Renal pelvis (tissue), 4 donors: ENCODE data around the gene PWP1. TPM values are rescaled to one million over a fixed set of nuclear protein-coding genes. Genes with fewer than 3 reads are reported as not detected.

Source experiments
- DNase-seq: peaks from one replicate; pipeline ENCODE4 v3.0.0-alpha.2; 2013
- polyA plus RNA-seq, 3 donors: library from polyadenylated mRNA; unstranded; fragments of 120-200 nt; gene quantifications; one replicate each; pipeline ENCODE4 v1.2.1, GENCODE V29; 2013; ENCODE audit not compliant: insufficient read length in 3 of 3

PWP1 gene
- polyA plus RNA-seq, 3 donors: 50.7 to 57.4 (median 51.9) TPM

DNA sequence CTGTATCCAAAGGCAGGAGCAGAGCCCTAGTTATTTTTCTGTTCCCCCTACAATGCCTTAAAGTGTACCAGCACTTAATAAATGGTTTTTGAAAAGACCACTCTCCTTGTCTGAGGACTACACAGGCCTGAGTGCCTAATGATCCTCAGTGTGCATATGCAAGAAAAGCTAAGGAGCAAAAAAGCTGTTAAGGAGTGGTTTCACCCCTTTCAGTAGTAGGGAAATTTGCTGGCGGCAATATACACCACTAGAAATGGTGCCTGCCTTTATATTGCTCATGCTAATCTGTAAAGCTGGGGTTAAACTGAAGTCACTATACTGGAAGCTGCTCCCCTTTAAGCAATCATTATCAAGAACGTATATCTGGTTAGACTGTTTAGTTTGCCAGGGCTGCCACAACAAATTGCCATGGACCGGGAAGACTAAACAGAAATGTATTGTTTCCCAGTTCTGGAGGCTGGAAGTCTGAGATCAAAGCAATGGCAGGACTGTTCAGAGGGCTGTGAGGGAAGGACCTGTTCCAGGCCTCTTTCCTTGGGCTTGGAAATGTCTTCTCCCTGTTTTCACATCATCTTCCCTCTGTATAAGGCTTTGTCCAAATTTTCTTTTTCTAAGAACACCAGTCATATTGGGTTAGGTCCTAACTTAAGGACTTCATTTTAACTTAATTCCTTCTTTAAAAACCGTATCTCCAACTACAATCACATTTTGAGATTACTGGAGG lies 45.2 kb downstream of the PWP1 start:
- no peak for DNase-seq

DNA sequence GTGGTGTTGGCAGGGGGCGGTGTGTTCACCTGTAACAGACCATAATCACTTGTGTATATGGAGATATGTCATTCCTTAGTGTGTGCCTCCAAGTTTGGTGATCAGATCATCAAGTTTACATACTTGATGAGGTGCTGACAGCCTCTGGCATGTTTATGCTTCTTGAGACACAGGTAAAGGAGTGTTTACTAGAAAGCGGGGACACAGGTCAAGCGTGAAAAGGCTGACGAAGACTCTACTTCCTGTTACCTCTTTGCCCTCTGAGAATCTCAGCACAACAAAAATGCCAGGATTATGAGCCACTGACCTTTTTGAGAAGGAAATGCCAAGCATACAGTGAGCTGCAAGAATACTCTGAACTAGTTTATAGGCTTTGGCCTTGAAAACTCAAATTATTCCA lies 45.8 kb downstream of the PWP1 start:
- DNase-seq: no peak

DNA sequence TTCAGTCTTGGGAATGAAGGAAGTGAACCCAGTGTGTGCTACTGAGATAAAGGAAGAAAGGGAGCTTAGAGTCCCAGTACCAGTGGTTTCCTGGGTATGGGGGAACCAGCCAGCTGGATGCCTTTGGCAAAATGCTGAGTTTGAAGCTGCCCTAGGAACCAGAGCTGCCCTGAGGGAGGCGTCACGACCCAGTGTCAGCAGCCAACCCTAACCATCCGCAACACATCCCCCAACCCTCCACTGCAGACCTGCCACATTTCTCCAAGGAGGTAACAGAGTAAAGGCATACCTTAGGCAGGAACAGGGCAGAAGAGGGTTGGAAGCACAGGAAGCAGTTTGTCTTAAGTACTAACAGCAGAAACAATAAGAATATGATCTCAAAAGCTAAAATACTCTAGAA lies 46.8 kb downstream of the PWP1 start:
- no peak for DNase-seq

DNA sequence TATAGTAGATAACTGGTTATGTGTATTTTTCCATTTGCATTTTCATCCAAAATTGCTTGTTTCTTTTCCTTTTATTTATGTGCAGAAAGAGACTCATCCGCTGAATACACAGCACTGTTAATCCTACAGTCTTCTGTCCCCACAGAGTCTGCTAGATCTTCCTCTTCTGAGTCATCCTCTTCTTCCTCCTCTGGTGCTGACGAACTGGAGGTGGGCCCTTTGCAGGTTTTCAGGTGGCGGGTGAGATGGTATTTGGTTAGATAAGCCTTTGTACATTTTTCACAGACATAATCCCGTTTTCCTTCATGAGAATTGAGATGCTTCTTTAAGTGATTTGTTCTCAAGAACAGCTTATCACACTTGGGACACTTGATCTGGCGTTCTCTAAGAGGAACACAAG lies 48.5 kb downstream of the PWP1 start:
- no peak for DNase-seq

DNA sequence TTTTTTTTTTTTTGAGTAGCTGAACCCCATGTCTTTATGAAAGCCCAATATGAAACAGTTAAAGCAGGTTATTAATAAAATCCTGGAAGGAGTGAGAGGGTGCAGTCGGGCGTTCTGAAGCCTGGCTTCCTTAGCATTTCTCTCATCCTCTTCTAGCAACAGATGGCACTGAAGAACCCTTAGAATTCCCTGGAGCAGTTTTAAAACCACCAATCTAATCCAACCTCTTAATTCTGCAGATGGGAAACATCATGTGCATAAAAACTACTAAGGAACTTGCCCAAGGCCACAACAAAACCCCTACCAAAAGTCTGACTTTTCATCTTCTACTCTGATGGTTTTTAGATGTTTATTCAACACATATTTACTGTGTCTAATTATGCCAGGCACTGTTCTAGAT lies 50.2 kb downstream of the PWP1 start:
- DNase-seq: no peak

DNA sequence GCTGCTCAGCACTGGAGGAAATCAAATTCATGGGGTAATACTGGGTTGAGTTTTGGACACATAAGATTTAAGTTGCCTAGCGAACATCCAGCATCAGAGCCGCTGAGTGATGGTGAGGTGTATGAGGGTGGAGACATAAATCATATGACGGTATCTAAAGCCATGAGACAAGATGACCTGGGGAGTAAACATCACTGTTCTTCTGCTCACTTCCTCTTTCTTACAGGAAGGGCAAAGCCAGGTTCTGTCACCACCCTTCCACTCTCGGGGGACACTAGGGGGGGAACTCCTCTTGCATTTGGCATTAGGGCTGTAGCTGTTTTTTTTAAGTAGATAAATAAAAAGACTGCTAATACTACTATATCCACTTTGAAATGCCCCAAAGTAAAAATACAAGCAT lies 51.3 kb downstream of the PWP1 start:
- no peak for DNase-seq

DNA sequence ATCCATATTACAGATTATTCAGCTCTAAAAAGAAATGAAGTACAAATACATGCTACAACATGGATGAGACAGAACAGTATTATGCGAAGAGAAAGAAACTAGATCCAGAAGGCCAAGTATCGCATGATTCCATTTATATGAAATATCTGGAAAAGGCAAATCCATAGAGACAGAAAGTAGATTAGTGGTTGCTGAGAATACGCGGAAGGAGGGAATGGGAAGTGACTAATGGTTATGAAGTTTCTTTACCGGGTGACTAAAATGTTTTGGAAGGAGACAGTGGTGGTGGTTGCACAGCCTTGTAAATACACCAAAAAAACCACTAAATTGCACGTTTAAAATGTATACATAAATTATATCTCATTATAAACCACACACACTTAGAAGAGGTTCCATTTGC lies 62.9 kb downstream of the PWP1 start:
- DNase-seq: no peak

DNA sequence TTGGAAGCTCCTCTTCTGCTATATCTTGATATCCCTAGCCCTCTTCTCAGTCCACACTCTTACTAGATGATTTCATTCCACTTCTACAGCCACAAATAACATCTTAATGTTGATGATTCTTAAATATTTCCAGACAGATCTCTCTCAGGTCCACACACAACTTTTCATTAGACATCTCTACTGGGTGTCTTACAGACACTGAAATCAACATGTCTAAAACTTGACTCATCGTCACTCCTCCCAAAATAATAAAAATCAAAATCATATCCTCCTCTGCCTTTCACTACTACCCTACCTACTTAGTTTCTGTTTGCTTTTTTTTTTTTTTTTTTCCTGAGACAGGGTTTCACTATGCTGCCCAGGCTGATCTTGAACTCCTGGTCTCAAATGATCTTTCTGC lies 63.5 kb downstream of the PWP1 start:
- DNase-seq: no peak

DNA sequence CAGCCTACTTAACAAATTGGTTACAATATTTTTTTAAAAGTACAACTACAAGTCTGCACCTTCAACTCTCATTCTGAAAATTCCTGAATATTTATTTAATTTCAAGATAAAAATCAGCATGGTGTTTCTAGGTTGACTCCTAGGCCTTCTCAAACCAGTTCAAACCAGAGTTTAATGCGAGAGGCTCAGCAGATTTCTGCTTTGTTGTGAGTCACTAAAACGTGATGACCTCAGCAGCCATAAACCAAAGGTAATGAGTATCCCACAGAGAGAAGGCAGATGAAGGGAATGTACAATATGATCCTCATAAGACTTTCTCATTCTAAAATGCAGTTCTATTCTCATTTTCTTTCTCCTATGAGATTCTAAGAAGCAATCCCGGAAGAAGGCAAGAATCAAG lies 73.8 kb downstream of the PWP1 start:
- DNase-seq: peak; percentile 67

DNA sequence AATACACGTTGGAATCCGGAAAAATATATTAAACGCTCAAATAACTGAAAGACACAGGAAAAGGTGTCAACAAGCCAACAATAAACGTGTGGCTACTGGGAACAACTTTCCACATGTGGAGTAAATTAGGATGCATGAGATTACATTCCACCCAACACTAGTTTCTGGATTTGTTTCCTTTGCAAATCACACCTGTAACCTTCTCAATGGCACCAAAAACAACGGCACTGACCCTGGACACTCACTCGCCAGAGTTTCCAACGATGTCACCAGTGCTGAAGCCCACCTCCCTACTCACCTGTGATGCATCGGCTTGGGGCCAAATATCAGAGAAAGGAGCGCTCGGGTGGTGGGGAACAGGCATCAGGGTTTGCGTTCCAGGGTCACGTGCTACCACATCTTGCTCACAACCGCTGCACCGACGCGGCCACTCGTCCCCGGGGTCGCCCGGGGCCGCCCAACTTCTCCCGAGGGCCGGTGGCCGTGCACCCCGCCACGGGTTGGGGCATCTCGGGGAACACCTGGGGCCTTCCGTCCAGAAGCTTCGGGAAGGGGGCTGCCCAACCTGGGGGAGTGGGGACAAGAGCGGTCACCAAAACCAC lies 74.7 kb downstream of the PWP1 start:
- no peak for DNase-seq

DNA sequence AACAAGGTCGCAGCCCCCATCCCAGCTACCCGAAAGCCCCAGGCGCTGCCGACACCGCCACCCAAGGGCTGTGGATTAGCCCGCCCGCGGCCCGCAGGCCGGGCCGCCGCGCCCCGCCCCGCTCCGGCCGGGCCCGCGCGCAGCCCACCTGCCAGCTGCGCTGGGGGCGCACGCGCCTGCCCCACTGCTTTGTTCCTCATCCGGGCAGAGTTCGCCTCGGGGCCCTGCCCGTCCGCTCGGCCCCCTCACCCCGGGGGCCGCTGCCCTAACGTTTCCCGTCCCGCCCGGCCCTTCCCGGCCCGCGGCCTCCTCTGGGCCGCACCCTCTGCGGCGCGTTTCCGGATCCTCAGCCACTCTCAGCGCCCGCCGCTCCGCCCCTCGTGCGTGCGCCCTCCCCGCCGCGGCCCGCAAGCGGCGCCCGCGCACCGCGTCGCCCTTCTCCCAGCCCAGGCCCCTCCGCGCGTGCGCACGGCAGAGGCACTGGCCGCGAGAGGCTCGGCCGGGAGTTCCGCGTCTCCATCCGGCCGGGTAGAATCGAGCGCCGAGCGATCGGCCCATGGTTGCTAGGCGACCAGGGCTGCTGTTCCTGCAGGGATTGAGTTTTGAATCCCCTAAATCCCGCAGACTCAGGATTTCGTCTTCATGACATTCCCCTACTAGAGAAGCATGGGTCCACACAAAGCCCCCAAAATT lies 75.4 kb downstream of the PWP1 start, which contains the start of gene PRDM4:
Gene PRDM4 (minus strand): TSS at position 329 of the 693 bp plus-strand sequence. CDS start 622 bp downstream, outside the sequence.
- DNase-seq: peak; percentile 95

DNA sequence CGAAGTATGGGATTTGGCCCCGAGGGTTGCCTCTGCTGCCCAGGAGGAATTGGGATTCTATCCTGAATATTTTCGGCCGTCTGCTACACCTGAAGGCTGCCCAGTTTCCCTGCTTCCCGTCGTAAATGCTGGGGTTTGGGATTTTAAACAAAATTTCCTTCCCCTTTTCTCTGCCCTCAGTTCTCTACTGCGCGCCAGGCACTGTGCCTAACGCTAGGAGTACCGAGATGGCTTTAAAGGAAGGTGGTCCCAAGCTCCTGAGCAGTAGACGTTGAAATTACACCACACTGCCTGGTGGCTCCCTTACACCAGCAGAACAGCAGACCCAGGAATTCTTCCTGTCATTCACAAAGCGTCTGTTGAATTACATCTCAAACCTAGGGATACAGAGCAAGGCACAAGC lies 75.9 kb downstream of the PWP1 start:
- no peak for DNase-seq

Other genes starting within 250 kb of the PWP1 start
- gene PRDM4, start 75.3 kb downstream of the PWP1 start, polyA plus RNA-seq: 10 to 100 TPM; 36.4 to 42.4 (median 40.5) TPM
- under 1 TPM in 1 of 3 donors, not detected in 2; 0.08 TPM for gene ASCL4, start 88.9 kb downstream of the PWP1 start, polyA plus RNA-seq